NCI-H774 (cell line): ENCODE data around the gene ELK4.

Experiments
- DNase-seq: peaks from one replicate; lab custom pipeline; 2025; lab: John Stamatoyannopoulos, UW

Gene ELK4

DNA sequence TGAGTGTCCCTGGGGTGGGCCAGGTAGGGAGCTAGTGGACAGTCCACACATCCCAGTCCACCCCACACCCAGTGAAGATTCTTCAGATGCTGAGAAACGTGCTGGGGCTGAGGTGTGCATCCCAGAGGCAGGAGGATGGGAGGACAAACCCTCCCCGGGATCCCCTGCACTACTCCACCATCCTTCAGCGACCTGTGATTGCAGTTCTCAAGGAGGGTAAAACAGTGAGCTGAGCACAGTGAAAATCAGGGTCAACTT is 51.0 kb downstream of the ELK4 start:
- DNase-seq: no peak

DNA sequence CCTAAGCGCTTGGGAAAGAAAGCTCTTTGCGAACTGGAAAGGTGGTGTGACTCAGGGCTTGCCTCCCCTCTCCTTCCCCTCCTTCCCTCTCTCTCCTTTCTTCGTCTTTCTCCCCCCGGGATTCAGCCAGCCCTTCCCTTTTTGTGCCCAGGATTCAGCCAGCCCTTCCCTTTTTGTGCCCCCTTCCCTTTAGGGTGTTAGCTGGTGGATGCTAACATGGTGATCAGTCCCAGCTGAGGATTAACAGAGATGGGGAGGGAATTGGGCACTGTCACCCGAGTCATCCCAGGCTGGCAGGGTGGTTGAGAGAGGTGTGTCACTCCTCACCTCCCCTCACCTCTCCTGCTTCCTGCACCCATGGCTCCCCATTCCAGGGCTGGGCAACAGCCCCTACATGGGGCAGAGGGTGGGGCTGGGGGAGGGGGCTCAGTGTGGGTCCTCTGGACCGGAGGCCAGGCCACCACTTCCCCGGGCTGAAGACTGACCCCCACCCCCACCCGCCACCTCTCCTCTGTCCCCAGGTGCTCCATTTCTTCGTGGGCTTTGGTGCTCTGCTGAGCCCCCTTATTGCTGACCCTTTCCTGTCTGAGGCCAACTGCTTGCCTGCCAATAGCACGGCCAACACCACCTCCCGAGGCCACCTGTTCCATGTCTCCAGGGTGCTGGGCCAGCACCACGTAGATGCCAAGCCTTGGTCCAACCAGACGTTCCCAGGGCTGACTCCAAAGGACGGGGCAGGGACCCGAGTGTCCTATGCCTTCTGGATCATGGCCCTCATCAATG is 51.5 kb downstream of the ELK4 start:
- DNase-seq: no peak

DNA sequence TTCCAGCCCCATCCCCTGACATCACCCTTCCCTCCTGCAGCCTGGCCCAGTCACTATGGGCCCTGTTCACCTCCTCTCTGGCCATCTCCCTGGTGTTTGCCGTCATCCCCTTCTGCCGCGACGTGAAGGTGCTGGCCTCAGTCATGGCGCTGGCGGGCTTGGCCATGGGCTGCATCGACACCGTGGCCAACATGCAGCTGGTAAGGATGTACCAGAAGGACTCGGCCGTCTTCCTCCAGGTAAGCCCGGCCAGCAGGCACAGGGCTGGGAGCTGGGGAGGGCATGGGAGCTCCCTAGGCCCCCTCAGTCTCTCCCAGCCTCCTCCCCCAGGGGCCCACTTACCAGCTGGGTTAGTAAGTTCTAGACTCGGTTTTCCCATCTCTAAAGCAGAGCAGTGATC is 52.1 kb downstream of the ELK4 start:
- DNase-seq: no peak

DNA sequence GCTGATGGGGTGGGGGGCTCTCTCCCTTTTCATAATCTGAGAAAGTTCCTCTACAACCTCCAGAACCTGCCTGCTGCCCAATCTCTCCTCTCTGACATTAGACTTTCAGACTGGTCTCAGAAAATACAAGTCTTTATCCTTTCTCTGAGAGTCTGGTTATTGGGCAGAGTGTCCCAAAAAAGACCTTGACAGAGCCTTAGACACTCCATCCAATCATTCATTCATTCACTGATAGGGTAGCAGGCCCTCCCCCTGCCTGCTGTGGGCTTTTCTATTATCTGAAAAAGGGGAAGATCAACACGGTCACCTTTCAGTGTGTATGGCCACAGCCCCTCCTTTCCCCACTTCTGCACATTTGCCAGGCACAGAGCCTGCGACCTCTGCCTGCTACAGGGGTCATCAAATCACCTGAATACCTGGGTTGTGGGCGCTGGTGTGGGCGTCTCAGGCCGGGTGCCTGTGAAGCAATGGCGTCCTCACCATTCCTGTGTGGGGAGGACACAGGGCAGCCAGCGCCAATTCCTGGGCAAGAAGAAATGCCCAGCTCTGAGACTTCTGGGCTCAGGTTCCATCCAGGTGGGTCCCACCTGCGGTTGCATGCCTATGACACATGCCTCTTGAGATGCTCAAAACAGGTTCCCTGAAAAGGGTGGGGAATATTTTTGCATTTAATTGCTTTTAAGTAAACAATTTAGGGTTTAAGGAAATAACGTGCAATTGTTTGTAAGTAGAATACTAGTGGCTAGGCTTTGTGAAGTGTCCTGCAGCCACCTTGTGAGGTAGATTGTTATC is 52.8 kb downstream of the ELK4 start:
- peak; percentile 34 for DNase-seq

GRCh38 chr1:205577874-205578658 is 53.7 kb downstream of the ELK4 start:
- no peak for DNase-seq

- no peak for DNase-seq
These were observed 54.7 kb downstream of the ELK4 start for GRCh38 chr1:205576805-205577761.

- DNase-seq: no peak
These were observed 55.8 kb downstream of the ELK4 start for GRCh38 chr1:205576011-205576410.

DNA sequence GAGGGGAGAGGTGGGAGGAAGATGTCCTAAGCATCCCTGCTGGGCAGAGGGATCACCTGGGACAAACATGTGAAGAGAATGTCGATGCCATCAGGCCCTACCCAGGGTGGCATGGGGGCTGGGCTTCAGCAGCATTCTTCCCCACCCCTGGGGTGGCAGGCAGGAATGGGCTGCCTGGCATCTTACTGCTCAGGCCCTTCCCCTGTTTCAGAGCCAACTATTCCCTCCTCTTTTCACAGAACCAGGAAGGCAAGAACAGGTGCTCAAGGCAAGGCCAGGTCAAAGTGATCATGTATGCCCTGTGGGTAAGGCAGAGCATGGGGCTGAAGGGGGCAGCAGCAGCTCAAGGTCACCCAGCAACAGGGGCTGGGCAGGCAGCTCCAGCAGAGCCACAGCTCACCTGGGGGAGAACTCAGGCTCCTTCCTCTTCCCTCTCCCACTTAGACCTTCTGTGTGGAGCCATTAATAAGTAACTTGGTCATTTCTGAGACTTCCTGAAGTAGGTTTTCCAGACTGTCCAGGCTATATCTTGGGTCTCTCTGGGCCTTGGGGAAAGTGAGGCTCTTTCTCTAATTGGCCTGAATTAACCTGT is 56.4 kb downstream of the ELK4 start:
- DNase-seq: no peak

- DNase-seq: no peak
These were observed 59.4 kb downstream of the ELK4 start for GRCh38 chr1:205572421-205572820.

- no peak for DNase-seq
These were observed 60.1 kb downstream of the ELK4 start for GRCh38 chr1:205571747-205572146.

DNA sequence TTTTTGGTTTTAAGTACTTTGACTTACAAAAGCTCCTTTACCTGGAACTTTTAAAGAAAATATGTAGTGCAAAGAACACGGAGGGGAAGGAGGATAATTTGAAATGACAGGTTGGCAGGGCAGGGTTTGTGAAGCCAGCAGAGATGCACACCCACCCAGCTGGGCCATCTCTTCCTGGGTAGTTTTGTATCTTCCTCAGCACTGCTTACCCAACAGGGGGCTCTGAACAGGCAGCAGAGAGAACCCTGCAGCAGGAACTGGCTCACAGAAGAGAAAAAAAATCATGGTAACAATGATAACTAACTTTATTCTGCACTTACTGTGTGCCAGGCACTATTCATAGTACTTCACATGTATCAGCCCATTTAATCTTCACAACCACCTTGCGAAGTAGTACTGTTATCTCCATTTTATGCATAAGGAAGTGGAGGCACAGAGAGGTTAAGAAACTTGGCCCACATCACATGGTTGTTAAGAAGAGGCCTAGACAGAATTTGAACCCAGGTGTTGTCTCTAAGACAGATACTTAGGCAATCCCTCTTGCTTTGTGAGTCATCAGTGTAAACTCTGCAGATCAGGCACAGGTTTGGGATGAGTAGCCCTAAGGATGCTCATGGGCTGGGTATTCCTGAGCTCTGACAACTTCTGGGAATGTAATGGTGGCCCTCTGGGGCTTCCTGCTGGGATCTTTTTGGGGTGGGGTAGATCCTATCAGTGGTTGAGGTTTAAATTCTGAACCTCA is 60.8 kb downstream of the ELK4 start:
- DNase-seq: no peak

DNA sequence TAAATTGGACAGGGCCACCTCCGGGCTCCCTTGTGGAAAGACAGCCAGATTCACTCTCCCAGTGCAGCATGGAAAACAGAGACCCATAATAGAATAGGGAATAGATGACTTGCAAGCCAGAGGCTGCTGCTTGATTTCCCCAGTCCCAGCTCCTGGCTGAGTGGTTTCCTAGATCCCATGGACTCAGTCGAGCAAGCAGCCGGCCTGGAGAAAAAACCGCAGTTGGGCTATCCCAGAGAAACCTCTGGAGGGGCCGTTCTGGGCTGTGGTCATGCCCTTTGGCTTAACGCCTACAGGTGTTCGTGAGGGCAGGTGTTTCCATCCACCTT is 61.7 kb downstream of the ELK4 start:
- no peak for DNase-seq

DNA sequence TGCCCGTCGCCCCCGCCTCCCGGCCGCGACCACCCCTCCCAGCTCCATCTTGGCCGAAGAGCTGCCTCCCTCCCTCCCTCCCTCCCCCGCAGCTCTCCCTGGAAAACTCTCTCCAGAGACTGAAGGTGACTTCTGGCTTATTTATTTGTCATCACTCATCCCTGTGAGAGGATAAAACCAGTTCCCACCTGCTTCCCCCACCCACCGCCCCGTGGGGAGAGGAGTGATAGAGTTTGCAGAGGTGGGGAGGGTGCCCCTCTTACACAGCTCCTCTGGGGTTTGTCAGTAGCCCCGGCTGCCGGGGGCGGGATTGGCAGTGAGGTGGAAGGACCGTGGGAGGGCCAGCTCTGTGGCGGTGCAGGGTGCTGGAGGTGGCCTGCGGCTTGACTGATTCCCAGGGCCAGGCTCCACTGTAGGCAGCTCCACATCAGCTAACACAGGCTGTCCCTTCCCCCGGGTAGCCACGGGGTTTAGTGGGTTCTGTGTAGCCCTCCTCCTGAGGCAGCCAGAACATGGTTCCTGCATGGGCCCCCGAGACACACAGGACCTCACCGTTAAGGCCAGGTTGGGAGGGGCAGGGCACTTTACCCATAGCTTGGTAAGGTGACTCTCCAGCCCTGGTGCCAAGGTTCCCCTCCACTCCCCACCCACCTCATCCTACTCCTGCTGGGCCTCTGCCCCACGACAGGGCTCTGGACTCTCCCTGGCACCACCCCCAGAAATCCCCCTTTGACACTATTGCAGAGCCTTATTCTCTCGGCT is 62.2 kb downstream of the ELK4 start:
- DNase-seq: no peak

GRCh38 chr1:205568469-205569361 is 63.1 kb downstream of the ELK4 start:
- DNase-seq: no peak

- no peak for DNase-seq
These were observed 63.7 kb downstream of the ELK4 start for GRCh38 chr1:205568135-205568468.

- no peak for DNase-seq
These were observed 64.1 kb downstream of the ELK4 start for GRCh38 chr1:205567716-205568115.

DNA sequence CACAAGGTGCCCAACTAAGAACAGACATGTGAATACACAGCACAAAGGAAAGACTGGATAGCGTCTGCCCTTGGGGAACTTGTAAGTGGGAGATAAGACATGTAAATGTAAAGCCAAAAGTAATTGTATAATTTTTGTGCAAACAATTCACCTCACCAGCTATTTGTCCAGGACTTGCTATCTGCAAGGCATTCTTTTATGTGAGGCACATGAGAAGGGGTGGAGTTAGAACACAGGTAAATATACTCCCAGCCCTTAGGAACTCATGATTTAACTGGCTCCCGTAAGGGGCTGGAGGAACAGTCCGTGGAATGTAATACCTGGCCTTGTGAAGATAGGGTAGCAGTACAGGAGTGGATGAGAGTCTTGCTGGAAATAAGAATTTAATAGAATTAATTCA is 66.0 kb downstream of the ELK4 start:
- no peak for DNase-seq

DNA sequence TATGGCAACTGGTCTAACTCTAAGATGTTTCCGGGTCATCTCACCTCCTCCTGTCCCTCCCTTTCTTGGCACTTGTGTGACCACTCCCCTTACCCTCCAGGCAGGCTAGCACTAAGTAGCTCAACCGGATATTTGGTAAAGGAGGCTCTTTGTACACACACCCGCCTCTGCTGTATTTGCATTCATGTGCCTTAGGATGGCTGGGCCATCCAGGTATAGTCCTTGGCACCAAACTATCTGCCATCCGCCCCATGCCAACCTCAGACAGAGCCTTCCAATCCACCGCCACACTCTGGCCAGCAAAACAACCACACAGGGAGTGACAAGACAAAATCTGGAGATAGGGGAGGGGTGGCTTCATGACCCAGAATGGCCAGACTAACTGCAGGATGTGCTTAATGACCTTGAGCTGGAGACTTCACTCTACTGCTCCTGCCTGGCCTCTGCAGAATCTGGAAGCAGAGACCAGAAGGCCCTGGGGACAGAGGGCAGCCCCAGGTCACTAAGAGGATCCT is 67.8 kb downstream of the ELK4 start:
- DNase-seq: no peak
